ENCODE results near the gene MNT. TPM values are rescaled to one million over a fixed set of nuclear protein-coding genes. Genes with fewer than 3 reads are reported as not detected.

Gene MNT
- total and polyA plus RNA-seq, 2 of the 8 experiments (the other 6 are each of a cell fraction or from before 2014, with no cell fraction given): 5.0 to 17.3 TPM

GRCh38 chr17:2362016-2362415, 38.8 kb downstream of the MNT start:
- POLR2A ChIA-PET (ENCODE audit: partially characterized antibody): interaction anchor here (1.2 to 2.1 kb wide), 6 partner anchors 8 to 38 kb away, joined by 3 to 13 read pairs (median 4); no protein-coding TSS in a partner anchor
- H2AFZ ChIP-seq (ENCODE audit: low read length): no peak overlapping the region
- H3K18ac ChIP-seq (ENCODE audit: extremely low read depth, low read length): no peak overlapping the region
- H2AK5ac ChIP-seq (ENCODE audit: low read depth, low read length): no peak overlapping the region
- no peak overlapping the region for H3K14ac ChIP-seq (ENCODE audit: insufficient read length)
- no peak overlapping the region for H2BK15ac ChIP-seq (ENCODE audit: low read length)
- no peak overlapping the region for H3K27ac ChIP-seq (ENCODE audit: low read depth, low read length)
- no peak overlapping the region for H3K4me2 ChIP-seq (ENCODE audit: insufficient read depth in 1 of 2, low read depth in 2 of 2, low read length in 2 of 2)
- no peaks in the 10 kb centered on the region; a peak in 2 of 7 replicates for H3K4me1 ChIP-seq (replicated peaks in 1 of 4; ENCODE audit: control insufficient read depth in 3 of 4, insufficient read depth in 4 of 4, low read length in 3 of 4)
- no peaks in the 10 kb centered on the region for H3K27me3 ChIP-seq (replicated peaks in 1 of 4; ENCODE audit: control insufficient read depth in 3 of 4, extremely low read depth in 1 of 4, insufficient read depth in 3 of 4, low read length in 3 of 4)
- H3K23ac ChIP-seq (ENCODE audit: insufficient read length): no peak overlapping the region
- no peak overlapping the region; the same call in 1 of the 2 replicates for H2BK5ac ChIP-seq (ENCODE audit: low read depth, low read length)
- no peak overlapping the region for H2BK20ac ChIP-seq (ENCODE audit: low read length)
- H3K79me1 ChIP-seq (ENCODE audit: low read depth, low read length): no peaks in the 10 kb centered on the region
- no peak overlapping the region for H3K9ac ChIP-seq (replicated peaks in 1 of 4; ENCODE audit: extremely low read depth in 1 of 4, low read depth in 3 of 4, low read length in 3 of 4)
- peaks cover 2 to 6% of the 10 kb centered on the region in 2 experiments for H4K20me1 ChIP-seq (replicated peaks in 1 of 2; ENCODE audit: control insufficient read depth in 1 of 2, insufficient read depth in 2 of 2, low read length in 2 of 2)
- H3K9me3 ChIP-seq (ENCODE audit: insufficient read depth in 2 of 2, low read depth in 1 of 2, low read length in 1 of 2): no peaks in the 10 kb centered on the region
- H4K5ac ChIP-seq (ENCODE audit: insufficient read length, low read depth, low read length): no peak overlapping the region
- no peaks in the 10 kb centered on the region for H3K23me2 ChIP-seq (ENCODE audit: low read depth, low read length)
- H4K8ac ChIP-seq (ENCODE audit: extremely low read depth, insufficient read depth, low read length): no peak overlapping the region; the same call in 1 of the 2 replicates
- FAIRE-seq: no peak
- H2BK120ac ChIP-seq (replicated peaks; ENCODE audit: low read depth, low read length): no peak overlapping the region
- H3K4ac ChIP-seq (replicated peaks; ENCODE audit: insufficient read length, low read depth, low read length): no peak overlapping the region
- H2BK12ac ChIP-seq (ENCODE audit: low read depth, low read length): no peak overlapping the region
- CTCF ChIA-PET (ENCODE audit: partially characterized antibody): interaction anchor here (1.7 to 6.8 kb wide), 4 partner anchors 8 to 23 kb away, joined by 8 to 55 read pairs (median 16); no protein-coding TSS in a partner anchor
- no peak overlapping the region for H4K91ac ChIP-seq (replicated peaks; ENCODE audit: insufficient read length, low read length)
- no peak overlapping the region for H3K4me3 ChIP-seq (ENCODE audit: extremely low read depth in 1 of 4, insufficient read depth in 2 of 4, low read depth in 3 of 4, low read length in 4 of 4)
- H3K79me2 ChIP-seq (ENCODE audit: control insufficient read depth in 1 of 2, insufficient read depth in 2 of 2, low read length in 2 of 2): no peaks in the 10 kb centered on the region
- H3K56ac ChIP-seq (replicated peaks; ENCODE audit: insufficient read length, low read depth, low read length): no peak overlapping the region
- H3K36me3 ChIP-seq (ENCODE audit: control insufficient read depth in 2 of 4, insufficient read depth in 4 of 4, low read length in 3 of 4): peaks cover 0 to 10% (median 6%) of the 10 kb centered on the region in 4 experiments; a peak in 4 of 8 replicates
- no peak for DNase-seq (ENCODE audit: low read depth in 1 of 2, low spot score in 2 of 2)
- 90% methylated on average over 16 of the region's 20 CpGs; no CpG with 5 or more reads in 1 of the 2 experiments for WGBS, 2 experiments (ENCODE audit: extremely low coverage in 1 of 2, insufficient coverage in 1 of 2, insufficient read length in 1 of 2, insufficient replicate concordance in 2 of 2, low coverage in 1 of 2, low lambda C conversion rate in 2 of 2, missing lambda C conversion rate in 1 of 2)
- TF ChIP-seq BACH1 (IDR thresholded peaks at IDR 0.05; ENCODE audit: low read length) (no peak), RXRA (IDR thresholded peaks at IDR 0.05; ENCODE audit: insufficient read depth, low read depth, low read length) (no peak), USF2 (IDR thresholded peaks at IDR 0.05; ENCODE audit: low read length) (no peak), EGR1 (IDR thresholded peaks at IDR 0.05; ENCODE audit: borderline replicate concordance, low read depth, low read length) (no peak), NRF1 (IDR thresholded peaks at IDR 0.05; ENCODE audit: low read depth, low read length) (no peak), KDM5A (IDR thresholded peaks at IDR 0.05; ENCODE audit: low read length) (no peak), CBX8 (IDR thresholded peaks at IDR 0.05; ENCODE audit: borderline replicate concordance, low read depth, low read length) (no peak), PHF8 (conservative IDR thresholded peaks at IDR 0.05; ENCODE audit: low read depth, low read length) (no peak), CHD1 (IDR thresholded peaks at IDR 0.05; ENCODE audit: low read depth, low read length) (no peak), HDAC2 (IDR thresholded peaks at IDR 0.05; ENCODE audit: borderline replicate concordance in 1 of 2, low read depth in 2 of 2, low read length in 2 of 2) (no peak), EZH2 (IDR thresholded peaks at IDR 0.05; ENCODE audit: low read depth, low read length, severe bottlenecking) (no peak)
- TF ChIP-seq, protein P1, sequence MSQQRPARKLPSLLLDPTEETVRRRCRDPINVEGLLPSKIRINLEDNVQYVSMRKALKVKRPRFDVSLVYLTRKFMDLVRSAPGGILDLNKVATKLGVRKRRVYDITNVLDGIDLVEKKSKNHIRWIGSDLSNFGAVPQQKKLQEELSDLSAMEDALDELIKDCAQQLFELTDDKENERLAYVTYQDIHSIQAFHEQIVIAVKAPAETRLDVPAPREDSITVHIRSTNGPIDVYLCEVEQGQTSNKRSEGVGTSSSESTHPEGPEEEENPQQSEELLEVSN (IDR thresholded peaks at IDR 0.05): no peak
